C4-2B (cell line): ENCODE measurements around the gene CTXN2.

Experiments used
- H3K27ac ChIP-seq: fragments of 450-650 bp; 2 replicates; pipeline ENCODE4 v1.5.1; 2017
- ZFX ChIP-seq: fragments of 450-650 bp; IDR thresholded peaks from 2 replicates; pipeline ENCODE4 v1.6.1; 2017
- TF ChIP-seq, protein P1 (sequence below): fragments of 450-650 bp; conservative IDR thresholded peaks from 2 replicates; pipeline ENCODE4 v1.5.1; 2017; ENCODE audit warnings: mild to moderate bottlenecking

The CTXN2 gene

DNA sequence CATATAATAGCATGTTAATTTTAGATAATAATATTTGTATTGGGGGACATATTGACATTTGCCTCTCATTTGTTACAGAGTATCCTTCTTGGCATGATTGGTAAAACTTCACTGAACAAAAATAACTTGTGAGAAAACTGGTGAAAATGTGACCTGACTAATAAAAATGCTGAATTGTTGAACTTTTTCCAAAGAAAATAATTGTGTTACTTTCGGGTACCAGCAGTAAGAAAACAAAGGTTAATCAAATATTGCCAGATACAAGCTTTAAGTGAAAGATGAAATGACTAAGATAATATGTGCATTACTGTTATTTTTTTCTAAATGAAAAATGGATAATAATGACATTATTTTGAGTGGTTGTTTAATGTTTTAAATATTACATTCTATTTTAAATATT is 29.8 kb downstream of the CTXN2 start:
- TF ChIP-seq, protein P1, sequence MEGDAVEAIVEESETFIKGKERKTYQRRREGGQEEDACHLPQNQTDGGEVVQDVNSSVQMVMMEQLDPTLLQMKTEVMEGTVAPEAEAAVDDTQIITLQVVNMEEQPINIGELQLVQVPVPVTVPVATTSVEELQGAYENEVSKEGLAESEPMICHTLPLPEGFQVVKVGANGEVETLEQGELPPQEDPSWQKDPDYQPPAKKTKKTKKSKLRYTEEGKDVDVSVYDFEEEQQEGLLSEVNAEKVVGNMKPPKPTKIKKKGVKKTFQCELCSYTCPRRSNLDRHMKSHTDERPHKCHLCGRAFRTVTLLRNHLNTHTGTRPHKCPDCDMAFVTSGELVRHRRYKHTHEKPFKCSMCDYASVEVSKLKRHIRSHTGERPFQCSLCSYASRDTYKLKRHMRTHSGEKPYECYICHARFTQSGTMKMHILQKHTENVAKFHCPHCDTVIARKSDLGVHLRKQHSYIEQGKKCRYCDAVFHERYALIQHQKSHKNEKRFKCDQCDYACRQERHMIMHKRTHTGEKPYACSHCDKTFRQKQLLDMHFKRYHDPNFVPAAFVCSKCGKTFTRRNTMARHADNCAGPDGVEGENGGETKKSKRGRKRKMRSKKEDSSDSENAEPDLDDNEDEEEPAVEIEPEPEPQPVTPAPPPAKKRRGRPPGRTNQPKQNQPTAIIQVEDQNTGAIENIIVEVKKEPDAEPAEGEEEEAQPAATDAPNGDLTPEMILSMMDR, result no peak
- TF ChIP-seq ZFX, result no peak
- H3K27ac ChIP-seq, result no peak overlapping the region

DNA sequence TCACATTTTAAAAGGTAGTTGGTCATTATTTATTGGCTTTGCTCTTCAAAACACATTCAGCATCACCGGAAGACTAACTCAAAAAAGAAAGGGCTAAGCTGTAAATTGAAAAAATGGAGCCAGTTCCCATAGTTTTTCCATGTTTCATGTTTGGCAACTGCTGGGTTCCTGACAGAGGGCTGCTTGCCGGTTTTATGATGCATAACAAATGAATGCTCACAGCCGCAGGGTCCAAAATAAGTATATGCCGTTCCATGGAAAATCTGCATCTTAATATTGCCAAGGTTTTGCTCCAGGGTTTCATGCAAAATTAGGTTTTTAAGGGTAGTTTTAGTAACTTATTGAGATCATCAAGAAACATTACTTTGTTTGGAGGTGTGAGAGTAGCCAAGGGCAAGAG is 30.4 kb downstream of the CTXN2 start:
- no peak for TF ChIP-seq ZFX
- TF ChIP-seq, protein P1, result no peak
- H3K27ac ChIP-seq, result no peak overlapping the region

DNA sequence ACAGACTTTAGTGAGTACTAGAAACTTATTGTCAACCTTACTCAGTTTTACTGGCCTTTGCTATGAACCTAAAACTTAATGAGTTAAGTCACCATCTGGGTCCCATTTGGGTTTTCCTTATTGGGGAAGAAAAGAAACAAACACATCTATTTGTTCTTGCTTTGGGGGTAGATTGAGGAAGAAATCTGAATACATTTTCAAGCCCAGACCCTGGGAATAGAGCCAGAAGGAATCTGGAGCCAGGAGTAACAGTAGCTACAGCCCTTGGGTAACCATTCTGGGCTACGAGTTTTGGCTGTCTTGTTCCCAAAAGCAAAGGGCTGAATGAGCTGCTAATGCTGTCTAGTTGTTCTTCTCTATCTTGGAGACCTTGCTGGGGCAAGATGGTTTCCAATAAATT is 31.2 kb downstream of the CTXN2 start:
- H3K27ac ChIP-seq, result no peak overlapping the region
- TF ChIP-seq ZFX, result no peak
- TF ChIP-seq, protein P1, result no peak

DNA sequence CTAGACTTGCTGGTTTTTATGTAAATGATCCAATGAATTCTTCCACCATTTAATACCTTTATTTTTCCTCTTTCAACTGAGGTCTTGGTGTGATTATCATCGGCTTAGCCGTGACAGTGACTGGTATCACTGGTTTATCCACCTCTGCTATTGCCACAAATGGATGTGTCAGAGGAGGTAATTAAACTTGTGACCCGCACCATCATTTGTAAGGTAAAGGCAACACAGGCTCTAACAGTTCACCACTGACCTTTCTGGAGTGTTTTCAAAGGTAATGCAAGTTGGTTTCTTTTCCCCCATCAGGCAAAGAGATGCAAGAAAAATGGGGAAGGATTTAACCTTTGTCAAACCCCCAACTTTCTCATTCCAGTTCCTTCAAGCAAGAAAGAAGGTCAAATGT is 34.3 kb downstream of the CTXN2 start:
- TF ChIP-seq, protein P1, result no peak
- TF ChIP-seq ZFX, result no peak
- H3K27ac ChIP-seq, result no peak overlapping the region

DNA sequence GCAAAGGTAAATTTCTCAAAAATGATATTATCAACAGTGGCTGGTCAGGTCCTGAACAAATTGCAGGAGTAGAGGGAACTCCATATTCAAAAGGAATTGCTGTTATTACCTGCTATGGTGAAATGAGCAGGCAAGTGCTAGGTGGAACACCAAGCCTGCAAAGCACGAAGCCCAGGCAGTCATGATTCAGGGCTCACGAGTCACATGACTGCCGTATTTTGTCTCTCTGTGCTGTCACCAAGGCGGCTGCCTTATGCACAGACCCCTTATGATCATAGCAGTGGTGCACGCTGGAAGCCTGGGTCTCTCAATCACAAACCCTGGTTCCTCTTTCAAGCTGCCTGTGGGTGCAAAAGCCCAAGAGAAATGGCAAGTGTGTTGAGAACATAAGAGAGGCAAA is 39.0 kb downstream of the CTXN2 start:
- TF ChIP-seq, protein P1, result no peak
- TF ChIP-seq ZFX, result no peak
- H3K27ac ChIP-seq, result no peak overlapping the region

DNA sequence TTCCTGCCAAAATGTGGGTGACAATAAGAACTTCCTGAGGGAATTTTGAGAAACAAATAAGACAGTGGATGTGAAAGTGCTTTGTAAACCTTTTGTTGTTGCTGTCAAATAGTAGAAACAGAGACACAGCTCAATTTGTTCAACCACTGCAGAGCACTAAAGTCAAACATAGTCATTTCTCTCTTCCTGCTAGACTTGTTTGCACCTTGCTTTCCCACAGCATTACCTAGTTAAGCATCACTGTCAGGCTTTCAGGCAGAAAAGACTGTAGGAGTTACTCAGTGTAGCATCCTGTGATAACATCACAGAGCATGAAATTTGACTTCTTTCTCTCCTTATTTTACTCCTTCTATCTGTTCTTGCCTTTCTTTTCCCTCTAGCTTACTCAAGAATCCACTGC is 41.8 kb downstream of the CTXN2 start:
- TF ChIP-seq, protein P1, result no peak
- no peak for TF ChIP-seq ZFX
- H3K27ac ChIP-seq, result no peak overlapping the region

DNA sequence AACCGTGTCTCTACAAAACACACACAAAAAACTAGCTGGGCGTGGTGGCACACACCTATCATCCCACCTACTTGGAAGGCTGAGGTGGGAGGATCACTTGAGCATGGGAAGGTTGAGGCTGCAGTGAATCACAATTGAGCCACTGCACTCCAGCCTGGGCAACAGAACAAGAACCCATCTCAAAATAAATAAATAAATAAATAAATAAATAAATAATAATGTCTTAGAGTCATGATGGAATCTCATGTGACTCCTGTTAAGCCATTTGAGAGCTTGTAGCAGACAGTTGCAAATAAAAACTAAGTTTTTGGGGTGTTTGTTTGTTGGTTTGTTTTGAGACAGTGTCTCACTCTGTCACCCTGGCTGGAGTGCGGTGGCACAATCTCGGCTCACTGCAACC is 47.9 kb downstream of the CTXN2 start:
- no peak overlapping the region for H3K27ac ChIP-seq

More for the DNA sequence above, 47.9 kb downstream of the CTXN2 start:
- no peak for TF ChIP-seq ZFX
- TF ChIP-seq, protein P1, result no peak
